Activated CD4-positive, CD25-positive, alpha-beta regulatory T cell (primary cell): ENCODE data around the gene FAM8A1.

ENCODE experiments used
- DNase-seq, 4 experiments: peaks; one replicate each; lab custom pipeline; 2025; lab: John Stamatoyannopoulos, UW

Gene FAM8A1

GRCh38 chr6:17601386-17601703 is 1.2 kb downstream of the FAM8A1 start:
- no peak for DNase-seq

- DNase-seq: no peak
These were observed 2.8 kb downstream of the FAM8A1 start for GRCh38 chr6:17602888-17603287.

GRCh38 chr6:17606606-17607005 is 6.5 kb downstream of the FAM8A1 start:
- DNase-seq: no peak

DNA sequence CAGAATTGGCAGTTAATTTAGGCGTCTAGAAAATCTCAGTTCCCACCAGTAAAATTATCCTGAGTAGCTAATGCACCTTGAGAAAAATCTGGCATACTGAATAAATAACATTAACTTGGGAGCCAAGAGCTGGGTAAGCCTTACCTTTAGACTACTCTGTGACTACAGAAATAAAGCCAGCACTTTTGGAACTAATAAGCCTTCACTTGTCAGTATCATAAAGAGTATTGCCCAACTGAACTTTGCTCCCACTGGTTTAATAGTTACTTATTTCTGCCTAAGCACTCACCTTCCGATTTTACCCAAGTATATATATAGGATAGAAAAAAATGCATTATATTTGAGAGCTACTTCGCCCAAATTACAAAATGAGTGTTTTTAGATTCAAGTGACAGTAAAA is 10.7 kb downstream of the FAM8A1 start:
- no peak for DNase-seq

DNA sequence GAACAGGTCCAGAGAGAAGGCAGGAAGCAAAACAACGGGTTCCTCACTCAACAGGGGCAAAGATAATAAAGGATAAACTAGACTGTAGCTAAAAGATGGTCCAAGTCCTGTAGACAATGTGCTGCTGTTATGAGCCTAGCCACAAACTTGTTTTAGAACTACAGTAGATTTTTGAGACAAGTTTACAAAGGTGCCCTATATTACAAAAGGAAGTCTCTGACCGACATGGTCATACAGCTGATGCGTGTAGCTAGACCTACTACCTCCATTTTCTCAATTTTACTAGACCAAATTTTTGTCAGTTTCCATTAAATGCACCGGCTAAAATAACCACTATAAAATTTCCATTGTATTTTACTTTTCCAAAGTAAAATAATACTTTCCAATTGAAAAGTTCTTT is 11.9 kb downstream of the FAM8A1 start:
- DNase-seq: no peak

GRCh38 chr6:17615794-17616193 is 15.7 kb downstream of the FAM8A1 start:
- no peak for DNase-seq

DNA sequence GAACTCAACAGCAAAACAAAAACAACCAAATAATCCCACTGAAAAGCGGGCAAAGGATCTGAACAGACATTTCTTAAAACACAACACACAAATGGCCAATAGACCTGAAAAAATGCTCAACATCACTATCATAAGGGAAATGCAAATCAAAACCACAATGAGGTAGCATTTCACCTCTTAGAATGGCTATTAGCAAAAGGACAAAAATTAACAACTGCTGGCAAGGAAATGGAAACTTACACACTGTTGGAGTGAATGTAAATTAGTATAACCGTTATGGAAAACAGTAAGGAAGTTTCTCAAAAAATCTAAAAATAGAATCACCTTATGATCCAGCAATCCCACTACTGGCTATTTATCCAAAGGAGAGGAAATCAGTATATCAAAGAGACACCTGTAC is 20.9 kb downstream of the FAM8A1 start:
- no peak for DNase-seq

DNA sequence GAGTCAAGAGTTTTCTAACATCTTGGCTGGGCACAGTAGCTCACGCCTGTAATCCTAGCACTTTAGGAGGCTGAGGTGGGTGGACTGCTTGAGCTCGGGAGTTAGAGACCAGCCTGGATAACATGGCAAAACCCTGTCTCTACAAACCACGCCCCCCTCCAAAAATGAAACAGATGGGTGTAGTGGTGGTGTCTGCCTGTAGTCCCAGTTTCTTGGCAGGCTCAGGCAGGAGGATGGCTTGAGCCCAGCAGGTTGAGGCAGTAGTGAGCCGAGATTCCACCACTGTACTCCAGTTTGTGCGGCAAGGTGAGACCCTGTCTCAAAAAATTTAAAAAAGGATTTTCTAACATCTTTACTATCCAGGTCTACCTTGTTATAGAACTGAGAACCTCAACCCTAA is 22.0 kb downstream of the FAM8A1 start:
- no peak for DNase-seq

- DNase-seq: no peak
These were observed 24.3 kb downstream of the FAM8A1 start for GRCh38 chr6:17624396-17624795.

GRCh38 chr6:17628873-17629272 is 28.8 kb downstream of the FAM8A1 start:
- DNase-seq: no peak

- DNase-seq: no peak
These were observed 29.9 kb downstream of the FAM8A1 start for GRCh38 chr6:17629824-17630510.

GRCh38 chr6:17630511-17631073 is 30.5 kb downstream of the FAM8A1 start:
- no peak for DNase-seq

GRCh38 chr6:17632934-17633333 is 32.8 kb downstream of the FAM8A1 start:
- no peak for DNase-seq

DNA sequence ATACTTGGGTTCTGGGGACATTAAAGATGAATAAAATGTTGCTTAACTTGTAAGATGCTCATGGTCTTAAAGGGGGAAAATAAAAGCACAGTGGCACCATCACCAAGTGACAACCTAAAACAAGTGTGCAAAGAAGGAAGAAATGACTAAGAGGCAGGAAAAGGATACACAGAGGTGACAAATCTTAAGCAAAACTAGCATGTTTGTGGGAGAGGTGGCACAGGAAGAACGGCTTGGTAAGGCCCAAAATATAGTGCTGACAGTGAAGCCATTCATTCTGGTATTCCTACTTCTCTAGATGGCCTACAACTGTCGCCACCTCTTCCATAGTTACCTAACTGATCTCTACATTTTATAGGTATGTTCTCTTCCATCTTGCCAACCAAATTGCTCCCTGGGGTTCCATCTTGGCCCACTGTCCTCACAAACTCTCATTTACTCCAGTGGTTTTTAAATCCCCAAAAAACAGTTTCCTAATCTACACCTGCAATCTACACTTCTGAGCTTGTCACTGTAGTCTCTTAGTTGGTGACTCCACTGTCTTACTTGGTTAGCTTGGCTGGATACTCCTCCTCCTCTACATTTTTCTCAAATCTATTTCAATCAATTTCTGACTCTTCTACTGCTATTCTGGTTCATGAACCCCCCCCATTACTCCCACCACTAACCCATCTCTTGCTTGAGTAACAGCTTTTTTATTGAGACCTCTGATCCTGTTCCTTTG is 33.5 kb downstream of the FAM8A1 start:
- DNase-seq: no peak

GRCh38 chr6:17635568-17635967 is 35.5 kb downstream of the FAM8A1 start:
- DNase-seq: no peak

- DNase-seq: no peak
These were observed 38.2 kb downstream of the FAM8A1 start for GRCh38 chr6:17638212-17638715.

- no peak for DNase-seq
These were observed 40.4 kb downstream of the FAM8A1 start for GRCh38 chr6:17640477-17640917.

- DNase-seq: no peak
These were observed 48.6 kb downstream of the FAM8A1 start for GRCh38 chr6:17648745-17649144.

DNA sequence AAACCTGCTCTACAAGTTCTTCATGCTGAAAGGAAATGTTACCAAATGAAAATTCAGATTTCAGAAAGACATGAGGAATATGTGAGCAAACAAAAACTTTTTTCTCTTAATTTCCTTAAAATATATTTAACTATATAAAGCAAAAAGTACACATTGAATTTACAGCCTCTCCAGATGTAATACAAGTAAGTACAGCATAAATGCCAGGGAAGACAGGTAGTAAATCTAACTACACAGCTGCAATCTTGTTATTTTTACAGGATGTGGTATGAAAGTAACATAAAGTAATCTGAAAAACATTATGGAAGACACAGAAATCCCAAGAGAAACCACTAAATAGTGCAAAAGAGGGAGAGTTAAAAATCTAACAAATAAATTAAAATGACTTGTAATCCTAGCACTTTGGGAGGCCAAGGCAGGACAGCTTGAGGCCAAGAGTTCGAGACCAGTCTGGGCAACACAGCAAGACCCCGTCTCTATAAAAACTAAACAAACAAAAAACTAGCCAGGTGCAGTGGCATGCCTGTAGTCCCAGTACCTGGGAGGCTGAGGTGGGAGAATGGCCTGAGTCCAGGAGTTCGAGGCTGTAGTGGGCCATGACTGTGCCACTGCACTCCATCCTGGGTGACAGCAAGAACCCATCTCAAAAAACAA is 50.7 kb downstream of the FAM8A1 start:
- DNase-seq: no peak

DNA sequence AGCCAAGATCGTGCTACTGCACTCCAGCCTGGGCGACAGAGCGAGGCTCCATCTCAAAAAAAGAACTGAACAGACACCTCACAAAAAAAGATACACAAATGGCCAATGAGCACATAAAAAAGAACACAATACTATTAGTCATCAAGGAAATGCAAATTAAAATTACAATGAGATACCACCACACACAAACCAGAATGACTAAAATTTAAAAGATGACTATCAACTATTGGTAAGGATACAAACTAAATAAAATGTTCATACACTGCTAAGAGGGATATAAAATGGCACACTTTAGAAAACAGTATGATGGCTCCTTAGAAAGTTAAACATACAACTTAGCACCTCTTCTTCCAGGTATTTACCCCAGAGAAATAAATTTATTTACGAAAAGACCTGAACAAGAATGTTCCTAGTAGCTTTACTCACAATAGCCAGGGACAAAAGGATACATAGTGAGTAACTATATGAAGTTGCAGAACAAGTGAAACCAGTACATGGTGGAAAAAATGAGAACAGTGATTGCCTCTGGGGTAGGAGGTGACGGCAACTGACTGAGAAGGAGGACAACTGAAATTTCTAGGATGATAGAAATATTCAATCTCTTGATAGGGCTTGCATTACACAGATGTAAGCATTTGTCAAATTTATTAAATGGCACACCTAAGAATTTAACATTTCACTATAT is 53.2 kb downstream of the FAM8A1 start:
- DNase-seq: no peak

GRCh38 chr6:17656092-17656491 is 56.0 kb downstream of the FAM8A1 start:
- no peak for DNase-seq

GRCh38 chr6:17656644-17657043 is 56.5 kb downstream of the FAM8A1 start:
- DNase-seq: no peak
